GM21528 (cell line): ENCODE measurements around the gene TECPR1.

Experiments used
- ATAC-seq: cut with Tn5 transposase; IDR thresholded peaks from one replicate; pipeline ENCODE4 v1.9.1; 2021; ENCODE audit warnings: mild to moderate bottlenecking, moderate library complexity; ENCODE audit not compliant: unreplicated experiment, low FRiP score

The TECPR1 gene

DNA sequence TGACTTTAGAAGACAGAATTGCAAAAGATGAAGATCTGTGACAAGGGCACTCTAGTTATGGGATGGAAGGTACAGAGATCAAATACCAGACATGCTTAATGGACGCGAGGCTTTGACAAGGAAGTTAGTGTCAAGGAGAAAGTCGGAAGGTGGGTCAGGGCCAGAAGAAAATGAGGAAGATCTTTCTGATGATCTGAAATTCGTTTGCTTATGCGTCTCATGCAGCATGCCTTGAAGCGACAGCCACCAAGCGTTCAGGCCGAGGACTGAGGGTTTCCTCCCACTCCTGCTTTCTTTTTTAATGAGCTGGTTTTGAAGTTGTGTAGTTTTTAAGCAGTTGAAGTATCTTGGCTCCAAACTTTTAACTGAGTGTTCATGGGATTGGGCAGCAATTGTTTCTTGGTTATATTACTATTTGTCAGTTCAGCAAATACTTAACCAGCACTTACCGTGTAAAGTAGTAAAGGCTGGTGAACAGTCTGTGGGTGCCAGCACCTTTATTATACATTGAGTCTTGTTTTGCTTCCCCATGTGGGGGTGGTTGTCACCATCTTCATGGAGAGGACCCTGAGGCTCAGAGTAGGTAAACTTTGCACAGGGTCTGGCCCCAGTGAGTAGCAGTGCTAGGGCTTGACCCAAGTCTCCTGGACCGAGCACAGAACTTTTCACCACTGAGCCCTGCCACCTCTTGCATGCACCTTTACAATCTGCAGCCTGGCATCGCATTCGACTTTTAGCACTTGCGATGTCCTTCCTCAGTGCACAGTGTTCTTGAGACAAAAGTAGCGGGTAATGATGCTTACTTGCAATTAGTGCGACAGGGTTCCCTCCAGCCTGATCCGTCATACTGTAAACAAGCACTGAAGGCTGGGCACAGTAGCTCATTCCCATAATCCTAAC lies 55.1 kb downstream of the TECPR1 start:
- ATAC-seq = no peak

DNA sequence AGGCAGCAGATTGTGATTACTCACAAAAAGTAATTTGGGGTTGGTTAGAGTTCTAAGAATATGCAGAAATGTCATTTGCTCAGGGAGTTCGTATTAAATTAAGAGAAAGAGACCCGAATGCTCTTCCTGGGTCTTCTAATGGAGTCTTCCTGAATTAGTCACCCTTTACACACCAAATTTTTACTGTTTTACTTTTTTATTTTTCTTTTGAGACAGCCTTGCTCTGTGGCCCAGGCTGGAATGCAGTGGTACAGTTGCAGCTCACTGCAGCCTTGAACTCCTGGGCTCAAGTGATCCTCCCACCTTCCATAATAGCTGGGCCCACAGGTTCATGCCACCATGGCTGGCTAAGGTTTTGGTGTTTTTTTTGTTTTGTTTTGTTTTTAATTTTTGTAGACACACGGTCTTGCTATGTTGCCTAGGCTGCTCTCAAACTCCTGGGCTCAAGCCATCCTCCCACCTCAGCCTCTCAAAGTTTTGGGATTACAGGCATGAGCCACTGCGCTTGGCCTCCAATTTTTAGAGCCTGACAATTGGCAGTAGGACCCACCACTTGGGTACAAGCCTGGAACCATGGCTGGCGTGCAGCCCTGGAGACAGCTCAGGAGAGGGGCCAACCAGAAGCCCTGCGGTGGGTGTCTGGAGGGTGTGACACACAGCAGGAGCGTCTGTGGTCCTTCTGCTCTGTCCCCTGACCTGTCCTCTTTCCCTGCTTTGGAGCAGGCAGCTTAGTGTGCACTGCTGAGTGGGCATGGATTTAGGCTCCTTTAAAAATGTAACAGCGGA lies 57.2 kb downstream of the TECPR1 start:
- no peak for ATAC-seq

DNA sequence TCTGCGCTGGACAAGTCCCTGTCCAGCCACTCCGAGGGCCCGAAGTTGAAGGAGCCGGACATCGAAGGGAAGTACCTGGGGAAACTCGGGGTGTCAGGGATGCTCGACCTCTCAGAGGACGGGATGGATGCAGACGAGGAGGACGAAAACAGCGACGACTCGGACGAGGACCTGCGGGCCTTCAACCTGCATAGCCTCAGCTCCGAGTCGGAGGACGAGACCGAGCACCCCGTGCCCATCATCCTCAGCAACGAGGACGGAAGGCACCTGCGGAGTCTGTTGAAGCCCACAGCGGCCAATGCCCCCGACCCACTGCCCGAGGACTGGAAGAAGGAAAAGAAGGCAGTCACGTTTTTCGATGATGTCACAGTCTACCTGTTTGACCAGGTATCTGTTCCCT lies 57.8 kb downstream of the TECPR1 start:
- no peak for ATAC-seq

DNA sequence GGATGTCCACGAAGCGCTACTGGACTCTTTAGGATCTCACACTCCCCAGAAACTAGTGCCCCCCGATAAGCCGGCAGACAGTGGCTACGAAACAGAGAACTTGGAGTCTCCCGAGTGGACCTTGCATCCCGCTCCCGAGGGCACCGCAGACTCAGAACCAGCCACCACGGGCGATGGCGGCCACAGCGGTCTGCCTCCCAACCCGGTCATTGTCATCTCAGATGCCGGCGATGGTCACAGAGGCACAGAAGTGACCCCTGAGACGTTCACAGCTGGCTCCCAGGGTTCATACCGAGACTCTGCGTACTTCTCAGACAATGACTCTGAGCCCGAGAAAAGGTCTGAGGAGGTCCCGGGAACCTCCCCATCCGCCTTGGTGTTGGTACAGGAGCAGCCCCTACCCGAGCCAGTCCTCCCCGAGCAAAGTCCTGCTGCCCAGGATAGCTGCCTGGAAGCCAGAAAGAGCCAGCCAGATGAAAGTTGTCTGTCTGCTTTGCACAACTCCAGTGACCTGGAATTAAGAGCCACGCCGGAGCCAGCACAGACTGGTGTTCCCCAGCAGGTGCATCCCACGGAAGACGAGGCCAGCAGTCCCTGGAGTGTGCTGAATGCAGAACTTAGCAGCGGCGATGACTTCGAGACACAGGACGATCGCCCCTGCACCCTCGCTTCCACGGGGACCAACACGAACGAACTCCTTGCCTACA lies 58.4 kb downstream of the TECPR1 start:
- no peak for ATAC-seq

DNA sequence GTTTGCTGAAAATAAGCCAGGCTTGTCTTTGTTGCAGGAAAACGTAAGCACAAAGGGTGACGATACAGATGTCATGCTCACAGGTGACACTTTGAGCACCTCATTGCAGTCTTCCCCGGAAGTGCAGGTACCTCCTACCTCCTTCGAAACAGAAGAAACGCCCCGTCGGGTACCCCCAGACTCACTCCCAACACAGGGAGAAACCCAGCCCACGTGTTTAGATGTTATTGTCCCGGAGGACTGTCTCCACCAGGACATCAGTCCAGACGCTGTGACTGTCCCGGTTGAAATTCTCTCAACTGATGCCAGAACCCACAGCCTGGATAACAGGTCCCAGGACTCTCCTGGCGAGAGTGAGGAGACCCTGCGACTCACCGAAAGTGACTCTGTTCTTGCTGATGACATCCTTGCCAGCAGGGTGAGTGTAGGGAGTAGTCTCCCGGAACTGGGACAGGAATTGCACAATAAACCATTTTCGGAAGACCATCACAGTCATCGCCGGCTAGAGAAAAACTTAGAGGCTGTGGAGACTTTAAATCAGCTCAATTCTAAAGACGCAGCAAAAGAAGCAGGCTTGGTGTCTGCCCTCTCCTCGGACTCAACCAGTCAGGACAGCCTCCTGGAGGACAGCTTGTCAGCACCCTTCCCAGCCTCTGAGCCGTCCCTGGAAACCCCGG lies 59.1 kb downstream of the TECPR1 start:
- ATAC-seq = no peak

DNA sequence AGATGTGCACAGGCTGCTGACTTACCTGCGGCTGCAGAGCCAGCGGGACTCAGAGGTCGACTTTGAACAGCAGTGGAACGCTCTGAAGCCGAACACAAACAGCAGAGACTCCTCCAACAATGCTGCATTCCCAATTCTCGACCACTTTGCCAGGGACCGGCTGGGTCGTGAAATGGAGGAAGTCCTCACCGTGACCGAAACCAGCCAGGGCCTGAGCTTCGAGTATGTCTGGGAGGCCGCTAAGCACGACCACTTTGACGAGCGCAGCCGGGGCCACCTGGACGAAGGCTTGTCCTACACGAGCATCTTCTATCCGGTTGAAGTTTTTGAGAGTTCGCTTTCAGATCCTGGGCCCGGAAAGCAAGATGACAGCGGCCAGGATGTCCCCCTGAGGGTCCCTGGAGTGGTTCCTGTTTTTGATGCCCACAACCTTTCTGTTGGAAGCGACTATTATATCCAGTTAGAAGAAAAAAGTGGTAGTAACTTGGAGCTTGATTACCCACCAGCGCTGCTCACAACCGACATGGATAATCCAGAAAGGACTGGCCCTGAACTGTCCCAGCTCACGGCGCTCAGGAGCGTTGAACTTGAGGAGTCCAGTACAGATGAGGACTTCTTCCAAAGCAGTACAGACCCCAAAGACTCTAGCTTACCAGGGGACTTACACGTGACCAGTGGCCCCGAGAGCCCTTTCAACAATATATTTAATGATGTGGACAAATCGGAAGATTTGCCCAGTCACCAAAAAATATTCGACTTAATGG lies 60.2 kb downstream of the TECPR1 start:
- ATAC-seq = no peak

DNA sequence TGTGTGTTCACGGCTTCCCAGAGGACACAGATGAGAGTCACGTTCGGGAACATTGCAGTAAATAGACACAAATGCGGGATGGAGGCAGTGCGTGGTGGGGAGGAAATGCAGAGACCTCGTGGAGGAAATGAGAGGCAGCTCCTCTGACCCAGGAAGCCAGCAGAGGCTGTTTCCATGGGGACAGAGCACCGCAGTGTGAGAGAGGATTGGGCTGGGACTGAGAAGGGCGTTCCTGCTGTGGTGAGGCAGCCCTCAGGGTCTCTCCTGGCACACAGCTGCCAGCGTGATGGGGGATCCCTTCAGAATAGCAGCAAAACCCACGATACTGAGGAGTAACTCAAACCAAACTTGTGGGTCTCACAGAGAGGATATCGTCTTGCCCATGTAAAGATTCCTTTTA lies 62.5 kb downstream of the TECPR1 start:
- ATAC-seq = no peak

DNA sequence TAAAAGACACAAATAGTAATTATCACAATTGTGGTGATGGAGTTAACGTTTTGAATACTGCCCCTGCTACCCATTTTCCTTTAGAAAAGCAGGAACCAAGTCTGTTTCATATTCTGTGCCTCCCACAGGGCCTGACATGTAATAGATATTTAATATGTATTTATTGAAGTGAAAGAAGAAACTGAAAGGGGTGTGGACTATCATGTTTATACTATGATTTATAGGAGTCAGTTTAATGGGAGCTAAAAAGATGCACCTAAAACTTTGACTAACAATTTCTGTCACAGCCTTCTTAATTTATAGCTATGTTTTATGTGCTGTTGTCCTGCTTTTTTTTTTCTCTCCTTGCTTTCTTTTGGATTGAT lies 64.9 kb downstream of the TECPR1 start:
- no peak for ATAC-seq

DNA sequence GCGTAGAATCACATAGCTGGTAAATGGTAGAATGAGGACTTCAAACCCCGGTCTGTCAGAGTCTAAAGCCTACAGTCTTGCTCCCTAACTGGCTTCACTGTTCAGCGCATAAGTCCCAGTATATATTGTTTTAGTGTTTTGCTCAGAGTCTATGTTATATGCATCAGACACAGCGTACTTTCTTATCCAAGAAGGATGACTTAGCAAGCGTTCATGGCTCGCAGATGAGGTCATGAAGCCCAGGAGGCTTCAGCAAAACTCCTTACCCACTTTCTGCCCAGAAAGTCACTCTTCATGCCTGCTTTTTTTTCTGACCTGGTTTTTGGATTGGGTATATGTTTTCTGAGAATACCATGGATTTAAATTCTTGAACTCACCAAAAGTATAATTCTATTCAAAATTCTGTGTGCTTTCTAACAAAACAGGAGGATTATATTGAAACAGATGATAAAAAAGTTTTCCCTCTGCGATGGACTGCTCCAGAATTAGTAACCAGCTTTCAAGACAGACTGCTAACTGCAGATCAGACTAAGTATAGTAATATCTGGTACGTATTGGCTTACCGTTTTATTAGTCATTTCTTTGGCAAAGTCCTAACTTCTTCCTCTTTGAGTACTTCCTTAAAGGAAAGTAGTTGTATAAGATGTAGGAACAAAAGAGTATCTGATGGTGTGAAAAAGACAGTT lies 65.4 kb downstream of the TECPR1 start:
- ATAC-seq = no peak

DNA sequence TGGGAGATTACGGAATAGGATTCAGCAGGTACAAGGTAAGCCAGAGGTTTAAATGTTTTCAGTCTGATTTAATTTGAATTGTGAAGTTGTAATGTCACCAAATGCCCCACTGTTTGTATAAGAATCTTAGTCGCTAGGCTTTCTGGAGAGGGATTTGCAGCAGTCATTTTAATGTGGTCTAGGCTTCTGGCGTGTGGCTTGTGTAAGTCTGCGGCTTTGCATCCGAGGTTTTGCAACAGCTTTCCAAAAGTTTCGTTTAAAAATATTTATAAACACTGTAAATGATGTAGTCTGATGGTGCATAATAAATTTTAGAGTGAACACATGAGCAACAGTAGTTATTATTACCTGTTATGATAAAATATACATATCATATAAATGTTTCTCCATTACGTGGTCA lies 66.9 kb downstream of the TECPR1 start:
- no peak for ATAC-seq

DNA sequence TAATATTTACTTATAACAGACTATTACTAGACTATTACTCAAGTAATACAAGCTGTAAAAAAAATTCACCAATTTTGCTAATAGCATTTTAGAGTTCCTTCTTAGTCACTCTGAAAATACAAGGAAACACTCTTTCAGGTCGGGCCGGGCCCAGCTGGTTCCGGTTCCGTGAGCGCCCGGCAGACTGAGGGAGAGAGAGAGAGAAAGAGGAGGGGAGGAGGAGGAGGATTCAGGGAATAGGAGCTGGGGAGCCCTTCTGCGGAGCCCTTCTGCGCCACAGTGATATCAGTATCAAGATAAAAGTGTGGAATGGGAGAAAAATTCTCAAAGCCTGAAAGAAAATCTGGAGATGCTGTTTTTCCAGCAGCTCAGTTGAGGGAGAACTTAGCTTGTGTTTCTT lies 71.3 kb downstream of the TECPR1 start:
- ATAC-seq = no peak

DNA sequence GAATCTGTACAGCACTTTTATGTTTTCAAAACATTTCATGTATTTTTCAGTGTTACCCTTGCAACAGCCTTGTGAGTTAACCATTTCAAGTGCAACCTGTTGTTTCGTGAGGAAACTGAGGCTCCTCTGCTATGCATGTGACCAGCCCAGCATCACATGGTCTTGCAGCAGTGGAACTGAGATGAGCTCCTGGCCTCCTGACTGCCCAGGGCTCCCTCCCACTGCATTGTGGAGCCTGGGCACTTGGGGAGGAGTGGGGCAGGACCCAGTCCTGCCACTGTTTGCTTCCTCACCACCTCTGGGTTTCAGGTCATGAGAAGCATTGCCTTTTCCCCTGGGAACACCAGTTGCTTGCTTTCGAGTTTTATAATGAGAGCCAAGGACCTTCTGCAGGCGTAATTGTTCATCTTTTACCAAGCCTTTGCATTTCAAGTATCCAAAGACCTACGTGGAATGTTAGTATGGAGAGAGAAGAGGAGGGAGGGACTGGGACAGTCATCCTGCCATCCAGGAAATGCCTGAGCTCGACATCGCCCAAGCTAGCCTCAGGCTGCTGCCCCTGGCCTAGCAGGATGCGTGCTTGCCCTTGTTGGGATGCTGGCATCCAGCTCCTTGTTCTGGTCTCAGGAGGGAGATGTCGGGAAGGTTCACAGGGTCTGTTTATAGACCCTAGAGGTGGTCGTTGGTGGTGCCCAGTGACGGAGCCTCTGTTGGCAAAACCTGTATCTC lies 73.1 kb downstream of the TECPR1 start:
- ATAC-seq = no peak

DNA sequence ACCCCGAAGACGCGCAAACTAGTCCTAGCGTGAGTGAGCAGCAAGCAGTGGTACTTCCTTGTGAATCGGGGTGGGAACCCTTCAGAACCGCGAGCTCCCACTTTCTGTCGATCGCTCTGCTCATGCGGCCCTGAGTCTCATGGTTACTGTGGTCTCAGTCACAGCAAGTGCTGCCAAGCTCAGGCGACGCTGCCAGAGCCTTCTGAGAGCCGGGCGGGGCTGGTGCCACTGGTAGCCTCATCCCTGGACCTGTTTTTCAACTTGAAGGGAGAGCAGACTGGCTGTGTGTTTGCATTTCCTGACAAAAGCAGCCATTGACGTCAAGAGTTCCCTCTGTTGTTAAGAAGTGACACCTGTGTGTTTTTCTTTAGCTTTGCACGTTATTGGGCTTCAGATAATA lies 73.7 kb downstream of the TECPR1 start:
- no peak for ATAC-seq

DNA sequence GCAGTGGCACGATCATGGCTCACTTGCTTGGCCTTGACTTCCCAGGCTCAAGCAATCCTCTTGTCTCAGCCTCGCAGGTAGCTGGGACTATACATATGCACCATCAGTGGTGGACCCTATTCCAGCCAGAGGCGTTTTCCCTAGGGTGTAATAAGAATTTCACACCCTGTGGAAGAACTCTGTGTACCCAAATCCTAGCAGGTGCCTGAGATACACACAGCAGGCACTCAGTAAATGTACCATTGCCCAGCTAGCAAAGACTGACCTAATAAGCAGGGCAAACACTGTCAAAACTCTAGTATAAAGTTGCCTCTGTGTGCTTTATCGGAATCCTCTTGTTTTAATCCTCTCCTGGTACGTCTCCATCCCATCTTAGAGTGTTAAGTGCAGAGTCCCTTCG lies 74.5 kb downstream of the TECPR1 start:
- no peak for ATAC-seq

DNA sequence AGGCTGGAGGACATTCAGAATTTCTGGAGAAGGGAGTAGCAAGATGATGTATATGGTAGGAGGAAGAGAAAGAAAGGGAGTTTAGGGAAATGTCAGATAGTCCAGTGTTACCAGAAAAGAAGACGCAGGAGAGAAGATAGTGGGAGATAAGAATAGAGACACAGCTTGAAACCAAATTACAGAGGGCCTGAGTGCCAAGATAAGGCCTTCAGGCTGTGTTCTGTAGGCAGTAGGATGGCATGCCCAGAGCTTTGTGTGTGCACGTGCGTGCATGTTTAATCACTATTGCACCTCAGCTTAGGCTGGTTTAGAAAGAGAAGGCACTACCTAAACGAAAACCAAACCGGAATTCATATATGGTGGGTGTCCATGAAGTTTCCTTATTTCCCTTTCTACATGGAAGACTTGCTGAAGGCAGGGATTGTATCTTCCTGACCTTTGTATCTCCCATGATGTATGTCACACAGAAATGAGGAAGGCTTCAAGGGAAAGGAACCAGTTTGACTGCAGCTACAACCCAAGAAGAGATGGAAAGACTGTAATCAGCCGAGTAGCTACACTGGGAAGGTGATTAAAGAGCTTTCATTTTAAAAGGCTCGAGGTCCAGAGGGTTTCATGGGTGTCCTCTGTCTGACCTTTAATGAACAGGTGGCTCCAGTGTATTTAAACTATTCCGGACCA lies 76.6 kb downstream of the TECPR1 start:
- no peak for ATAC-seq

DNA sequence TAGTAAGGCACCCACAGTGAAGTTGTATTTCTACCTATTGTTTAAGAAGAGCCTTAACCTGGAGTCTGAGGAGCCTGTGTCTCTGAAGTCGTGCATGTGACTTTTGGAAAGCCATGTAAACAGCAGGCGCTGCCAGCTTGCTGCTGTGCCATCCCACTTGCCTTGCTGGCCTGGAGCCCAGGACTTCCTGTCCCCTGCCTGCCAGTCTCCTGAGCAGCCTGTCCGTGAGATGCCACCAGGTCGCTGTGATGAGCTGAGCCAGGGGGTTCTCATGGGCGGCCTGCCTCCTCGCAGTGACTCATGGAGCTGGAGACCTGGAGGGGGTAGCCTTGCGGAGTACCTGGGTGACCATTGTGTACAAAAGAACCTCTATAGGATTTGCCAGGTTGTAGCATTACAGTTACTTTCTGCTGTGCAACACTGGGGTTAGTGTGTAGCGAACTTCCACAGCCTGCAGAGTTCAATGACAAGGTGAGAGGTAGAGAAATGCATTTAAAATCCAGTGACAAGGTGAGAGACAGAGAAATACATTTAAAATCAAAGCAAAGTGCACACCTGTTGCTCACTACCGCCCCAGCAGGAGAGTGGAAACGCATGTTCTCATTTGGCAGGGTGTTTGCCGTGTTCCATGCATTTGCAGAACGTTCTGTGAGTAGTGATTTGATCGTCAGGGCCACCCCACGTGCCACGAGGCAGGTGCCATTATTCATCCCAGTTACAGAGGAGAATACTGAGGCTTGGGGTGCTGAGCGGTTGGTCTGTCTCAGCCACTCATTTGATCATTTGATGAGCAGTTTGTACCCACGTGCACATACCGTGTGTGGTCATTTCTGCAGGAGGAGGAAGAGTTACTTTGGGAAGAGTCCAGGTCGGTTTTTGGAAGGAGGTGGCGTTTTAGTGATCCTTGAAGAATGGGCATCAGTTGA lies 77.4 kb downstream of the TECPR1 start:
- ATAC-seq = no peak

DNA sequence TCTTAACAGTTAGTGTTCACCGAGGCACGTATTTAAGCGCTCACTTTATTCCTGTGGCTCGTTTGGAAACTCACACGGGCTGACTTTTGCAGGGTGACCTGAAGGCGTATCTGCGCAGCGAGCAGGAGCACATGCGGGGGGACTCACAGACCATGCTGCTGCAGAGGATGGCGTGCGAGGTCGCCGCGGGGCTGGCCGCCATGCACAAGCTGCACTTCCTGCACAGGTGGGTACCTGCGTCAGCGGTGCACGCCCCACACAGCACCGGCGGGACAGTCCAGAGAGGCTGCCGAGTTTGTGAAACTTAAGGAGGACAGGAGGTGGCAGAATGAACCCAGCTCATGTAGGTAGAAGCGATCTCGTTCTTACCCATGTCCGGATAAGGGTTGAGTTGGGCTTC lies 80.6 kb downstream of the TECPR1 start:
- ATAC-seq = no peak
